Measurements from ENCODE around the gene UBA5.

GRCh38 chr3:132682201-132682600 is 22.1 kb downstream of the UBA5 start:
- TF ChIP-seq CTCF (IDR thresholded peaks at IDR 0.05; ENCODE audit: low read length) (no peak), EZH2 (optimal IDR thresholded peaks at IDR 0.05; ENCODE audit: low read depth, low read length) (no peak), EZH2phosphoT487 (IDR thresholded peaks at IDR 0.05; ENCODE audit: low read length) (no peak)
